ENCODE measurements around the gene WDR6.

DNA sequence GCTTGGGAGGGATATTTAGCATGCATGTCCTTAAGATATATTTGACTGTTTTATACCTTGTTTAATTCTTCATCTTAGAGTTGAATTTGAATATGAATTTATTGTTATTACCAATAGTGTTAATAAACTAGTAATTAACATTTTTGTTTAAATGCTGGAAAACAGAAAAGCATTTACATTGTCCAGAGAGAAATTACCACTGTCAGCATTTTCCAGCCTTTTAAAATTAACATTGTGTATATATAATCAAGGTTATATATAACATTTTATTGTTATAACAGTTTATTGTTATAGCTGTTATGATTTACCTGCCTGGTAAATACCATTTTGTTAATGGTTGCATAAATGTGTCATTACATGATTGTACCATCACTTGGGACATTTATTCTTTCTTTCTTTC lies 25.2 kb upstream of the WDR6 start:
- TF ChIP-seq CTCF (IDR thresholded peaks at IDR 0.05), result no peak
- no peak for TF ChIP-seq EP300 (IDR thresholded peaks at IDR 0.05)
- no peak for TF ChIP-seq POLR2A (IDR thresholded peaks at IDR 0.05)

Data from stomach (tissue), 4 donors.